Right ventricle myocardium inferior (tissue), 1 donor: Measurements from ENCODE around the gene RFC4. TPM values are rescaled to one million over a fixed set of nuclear protein-coding genes. Genes with fewer than 3 reads are reported as not detected.

Source experiments
- ATAC-seq: fragments of 200-7000 bp; cut with Tn5 transposase; one replicate; pipeline ENCODE4 v1.9.1; 2020; ENCODE audit warnings: mild to moderate bottlenecking, moderate library complexity
- DNase-seq: peaks from one replicate; pipeline ENCODE4 v3.0.0; 2021; ENCODE audit errors: missing footprints
- intact Hi-C: fragments of 100-400 bp; cut with DNase I; formaldehyde crosslinking; loops from one replicate; pipeline ENCODE4 v1.11.0; 2022
- microRNA-seq: library from miRNA; unstranded; fragments of <30 nt; microRNA quantifications from one replicate; pipeline ENCODE4 v1.2.0, GENCODE V29; 2020
- total RNA-seq: library from RNA; stranded (reverse); fragmentation: NEBNext Ultra II Directional; extraction: Animal tissue kit (Norgen Biotek cat#: 25700); gene quantifications from one replicate; pipeline ENCODE4 v1.2.1, GENCODE V29; 2021
- donor health status: DM: no; HTN: yes; CAD: no; lungs with severe emphysema.

Gene RFC4
- total RNA-seq, 1 donor from 2014 or later, result 11.1 TPM

GRCh38 chr3:186760141-186760833 is 46.0 kb downstream of the RFC4 start:
- intact Hi-C loops, result no loop called here
- ATAC-seq, result no peak
- DNase-seq, result no peak

- intact Hi-C loops, result no loop called here
- no peak for ATAC-seq
- DNase-seq, result no peak
Observed at GRCh38 chr3:186759231-186759930, 46.9 kb downstream of the RFC4 start.

DNA sequence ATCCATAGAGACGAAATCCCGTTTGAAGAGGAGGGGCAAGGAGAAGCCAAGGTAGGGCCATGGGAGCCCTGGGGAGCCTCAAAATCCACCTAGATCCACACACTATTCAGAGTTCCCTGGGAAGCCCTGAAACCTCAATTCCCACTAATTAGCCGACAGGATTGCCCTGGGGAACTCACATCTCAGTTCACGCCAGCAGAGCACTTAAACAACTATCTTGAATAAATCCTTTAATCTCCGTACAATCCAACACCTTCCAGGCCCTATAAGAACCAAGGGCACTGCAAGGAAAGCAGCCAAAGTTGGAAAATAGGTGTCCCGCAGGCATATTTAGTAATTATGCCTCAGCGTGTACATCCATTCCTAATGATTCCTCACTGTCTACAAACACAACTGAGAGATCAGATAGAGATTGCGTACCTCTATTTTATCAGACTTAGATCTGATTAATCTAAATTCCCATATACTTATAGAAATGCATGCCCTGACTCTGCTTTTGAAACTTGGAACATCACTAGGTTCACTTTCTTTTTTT is 48.5 kb downstream of the RFC4 start:
- DNase-seq, result no peak
- intact Hi-C loops, result no loop called here
- ATAC-seq, result no peak

DNA sequence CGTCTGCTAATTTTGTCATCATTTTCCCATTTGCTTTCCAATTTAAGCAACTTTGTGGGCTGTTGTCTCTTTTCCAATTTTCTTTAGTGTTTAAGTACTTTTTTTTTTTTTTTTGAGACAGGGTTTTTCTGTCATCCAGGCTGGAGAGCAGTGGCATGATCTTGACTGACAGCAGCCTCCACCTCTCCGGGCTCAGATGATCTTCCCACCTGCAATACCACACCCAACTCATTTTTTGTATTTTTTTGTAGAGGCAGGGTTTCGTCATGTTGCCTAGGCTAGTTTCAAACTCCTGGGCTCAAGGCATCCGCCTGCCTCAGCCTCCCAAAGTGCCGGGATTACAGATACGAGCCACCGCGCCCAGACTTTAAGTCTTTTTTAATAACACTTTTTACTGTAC is 49.1 kb downstream of the RFC4 start:
- DNase-seq (no peak), ATAC-seq (no peak)
- intact Hi-C loops, result no loop called here

GRCh38 chr3:186754871-186755270 is 51.4 kb downstream of the RFC4 start:
- no peak for ATAC-seq
- intact Hi-C loops, result no loop called here

GRCh38 chr3:186754006-186754405 is 52.3 kb downstream of the RFC4 start:
- intact Hi-C loops, result no loop called here
- ATAC-seq (no peak), DNase-seq (no peak)

More at GRCh38 chr3:186754871-186755270, 51.4 kb downstream of the RFC4 start:
- no peak for DNase-seq

- DNase-seq (no peak), ATAC-seq (no peak)
- intact Hi-C loops, result no loop called here
Observed at GRCh38 chr3:186751480-186751879, 54.8 kb downstream of the RFC4 start.

DNA sequence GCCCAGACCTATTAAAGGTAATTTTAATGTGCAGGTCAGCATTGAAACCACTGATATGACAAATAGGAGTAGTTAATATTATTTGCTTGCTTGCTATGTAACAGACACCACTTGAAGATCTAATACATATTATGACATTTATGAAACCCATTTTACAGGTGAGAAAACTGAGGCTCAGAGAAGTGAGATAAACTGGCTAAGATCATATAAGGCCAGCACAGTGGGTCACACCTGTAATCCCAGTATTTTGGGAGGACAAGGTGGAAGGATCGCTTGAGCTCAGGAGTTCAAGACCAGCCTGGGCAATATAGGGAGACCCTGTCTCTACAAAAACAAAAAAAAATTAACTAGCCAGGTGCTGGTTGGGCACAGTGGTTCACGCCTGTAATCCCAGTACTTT is 56.0 kb downstream of the RFC4 start:
- intact Hi-C loops, result no loop called here
- DNase-seq (no peak), ATAC-seq (no peak)

DNA sequence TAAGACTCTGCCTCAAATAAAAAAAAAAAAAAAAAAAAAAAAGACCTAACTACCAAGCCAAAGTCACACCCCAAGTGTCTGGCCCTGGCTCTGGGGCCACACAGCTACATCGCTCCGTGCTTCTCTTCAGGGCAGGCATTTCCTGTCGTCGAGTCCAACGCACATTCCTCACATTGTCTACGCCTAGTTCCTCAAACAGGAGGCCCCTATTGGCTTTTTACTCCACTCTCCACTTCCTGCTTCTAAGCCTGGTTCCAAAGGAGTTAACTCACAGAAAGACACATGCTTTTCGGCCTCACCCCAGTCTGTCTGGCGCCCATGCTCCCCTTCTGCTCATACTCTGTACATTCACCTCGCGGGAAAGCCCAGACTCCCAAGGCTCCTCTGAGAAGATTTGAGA is 60.3 kb downstream of the RFC4 start:
- no peak for DNase-seq
- ATAC-seq, result peak; percentile 72
- intact Hi-C loops, result no loop called here

- intact Hi-C loops, result no loop called here
- ATAC-seq (no peak), DNase-seq (no peak)
Observed at GRCh38 chr3:186743666-186744065, 62.6 kb downstream of the RFC4 start.

GRCh38 chr3:186742618-186743380 is 63.5 kb downstream of the RFC4 start:
- ATAC-seq, result no peak
- no peak for DNase-seq
- intact Hi-C loops, result no loop called here

Small RNA genes lying within 50 kb of the gene (microRNA-seq; reads per million reads assigned to microRNA genes)
- not detected for gene MIR1248

Other genes starting within 250 kb of the RFC4 start
- 5.3 TPM for gene TBCCD1, start 239.1 kb downstream of the RFC4 start, total RNA-seq
- gene DNAJB11, start 235.8 kb downstream of the RFC4 start, total RNA-seq, result 26.5 TPM
- not detected for gene AHSG, start 193.4 kb downstream of the RFC4 start, total RNA-seq
- gene FETUB, start 166.1 kb downstream of the RFC4 start, total RNA-seq, result not detected
- gene HRG, start 140.5 kb downstream of the RFC4 start, total RNA-seq, result not detected
- gene KNG1, start 89.1 kb downstream of the RFC4 start, total RNA-seq, result 0.62 TPM
- 422 TPM for gene EIF4A2, start 22.9 kb downstream of the RFC4 start, total RNA-seq
- 19.3 TPM for gene ADIPOQ, start 36.2 kb upstream of the RFC4 start, total RNA-seq
- gene ST6GAL1, start 124.0 kb upstream of the RFC4 start, total RNA-seq, result 77.1 TPM